Epithelial cell of proximal tubule (primary cell): ENCODE data around the gene PYCARD. TPM values are rescaled to one million over a fixed set of nuclear protein-coding genes. Genes with fewer than 3 reads are reported as not detected.
"Not testable (repeated sequence)": the region's sequence is repeated elsewhere in the genome, so short reads cannot be mapped to it uniquely, and the experiment has no call there.

Experiments used
- DNase-seq: peaks from one replicate; pipeline ENCODE4 v3.0.0-alpha.2; 2011; ENCODE audit warnings: low read depth
- H3K4me3 ChIP-seq: 2 replicates; pipeline ENCODE4 v1.5.1; 2011; ENCODE audit warnings: low read depth, mild to moderate bottlenecking, low read length
- CTCF ChIP-seq: conservative IDR thresholded peaks from 2 replicates; pipeline ENCODE4 v1.5.1; 2012; ENCODE audit warnings: low read depth, mild to moderate bottlenecking, low read length
- total RNA-seq: library from RNA; depleted of rRNA; stranded (reverse); fragments of >200 nt; gene quantifications from 2 replicates; pipeline ENCODE4 v1.2.3, GENCODE V29; 2015

Gene PYCARD
- total RNA-seq, 1 donor from 2014 or later = 43.5 TPM

- TF ChIP-seq CTCF = no peak
- H3K4me3 ChIP-seq = no peak overlapping the region
- DNase-seq = peak; percentile 74
Observed at GRCh38 chr16:31177136-31177535, 25.4 kb downstream of the PYCARD start.

- not testable (repeated sequence) for H3K4me3 ChIP-seq
Observed at GRCh38 chr16:31170048-31170447, 32.5 kb downstream of the PYCARD start.

GRCh38 chr16:31168848-31169247 is 33.7 kb downstream of the PYCARD start:
- no peak overlapping the region for H3K4me3 ChIP-seq
- no peak for TF ChIP-seq CTCF
- no peak for DNase-seq

More at GRCh38 chr16:31170048-31170447, 32.5 kb downstream of the PYCARD start:
- DNase-seq = not testable (repeated sequence)

- no peak for TF ChIP-seq CTCF
- H3K4me3 ChIP-seq = no peak overlapping the region
- DNase-seq = no peak
Observed at GRCh38 chr16:31167315-31167714, 35.2 kb downstream of the PYCARD start.

- no peak overlapping the region for H3K4me3 ChIP-seq
- no peak for DNase-seq
- no peak for TF ChIP-seq CTCF
Observed at GRCh38 chr16:31157136-31157535, 45.4 kb downstream of the PYCARD start.

Other genes starting within 250 kb of the PYCARD start
- gene SETD1A, start 245.0 kb downstream of the PYCARD start, total RNA-seq = 4.7 and 5.5 TPM in 2 replicates
- 22.9 and 24.2 TPM in 2 replicates for gene HSD3B7, start 217.6 kb downstream of the PYCARD start, total RNA-seq
- 0.40 and 0.58 TPM in 2 replicates for gene STX1B, start 192.1 kb downstream of the PYCARD start, total RNA-seq
- 19.5 and 26.1 TPM in 2 replicates for gene STX4, start 169.2 kb downstream of the PYCARD start, total RNA-seq
- gene ZNF668, start 128.5 kb downstream of the PYCARD start, total RNA-seq = 11.1 and 18.3 TPM in 2 replicates
- 12.7 and 13.5 TPM in 2 replicates for gene ZNF646, start 128.3 kb downstream of the PYCARD start, total RNA-seq
- 0.58 and 2.2 TPM in 2 replicates for gene PRSS53, start 113.8 kb downstream of the PYCARD start, total RNA-seq
- 129 and 214 TPM in 2 replicates for gene VKORC1, start 108.0 kb downstream of the PYCARD start, total RNA-seq
- gene BCKDK, start 94.4 kb downstream of the PYCARD start, total RNA-seq = 78.2 and 80.3 TPM in 2 replicates
- gene KAT8, start 85.1 kb downstream of the PYCARD start, total RNA-seq = 38.3 and 43.7 TPM in 2 replicates
- 27.4 and 53.6 TPM in 2 replicates for gene PRSS8, start 67.0 kb downstream of the PYCARD start, total RNA-seq
- 0.29 and 1.3 TPM in 2 replicates for gene PRSS36, start 52.7 kb downstream of the PYCARD start, total RNA-seq
- 67.2 and 83.8 TPM in 2 replicates for gene FUS, start 22.6 kb downstream of the PYCARD start, total RNA-seq
- not detected in 2 replicates for gene TRIM72, start 11.4 kb upstream of the PYCARD start, total RNA-seq
- gene PYDC1, start 14.4 kb upstream of the PYCARD start, total RNA-seq = not detected in 2 replicates
- gene ITGAM, start 57.2 kb upstream of the PYCARD start, total RNA-seq = 0.06 and 0.72 TPM in 2 replicates
- gene ITGAX, start 152.4 kb upstream of the PYCARD start, total RNA-seq = 0.23 TPM in 1 of 2 replicates, not detected in the other
- not detected in 2 replicates for gene ITGAD, start 190.6 kb upstream of the PYCARD start, total RNA-seq
- gene COX6A2, start 225.6 kb upstream of the PYCARD start, total RNA-seq = not detected in 2 replicates
- 0.22 TPM in 1 of 2 replicates, not detected in the other for gene ZNF843, start 240.0 kb upstream of the PYCARD start, total RNA-seq